NAMALWA (cell line): Measurements from ENCODE around the gene ZNF514.

ENCODE experiments used
- DNase-seq: peaks from one replicate; pipeline ENCODE4 v3.0.0-alpha.2; 2015; ENCODE audit warnings: low spot score

The ZNF514 gene

GRCh38 chr2:95159690-95160449, at the start of gene ZNF514:
Gene ZNF514 (minus strand): TSS chr2:95159848. CDS start chr2:95153253, 6,595 bp downstream.
- peak; percentile 70 for DNase-seq

GRCh38 chr2:95208106-95208505, 48.5 kb upstream of the ZNF514 start:
- no peak for DNase-seq

GRCh38 chr2:95207111-95207961, 47.7 kb upstream of the ZNF514 start, which contains the start of gene ZNF892:
Gene ZNF892 (plus strand): TSS chr2:95207521. CDS start chr2:95207816, 295 bp downstream.
- DNase-seq: peak; percentile 71

- no peak for DNase-seq
Observed at GRCh38 chr2:95206096-95206495, 46.4 kb upstream of the ZNF514 start.

GRCh38 chr2:95204396-95204795, 44.7 kb upstream of the ZNF514 start:
- no peak for DNase-seq

GRCh38 chr2:95203911-95204310, 44.3 kb upstream of the ZNF514 start:
- no peak for DNase-seq

- peak; percentile 11 for DNase-seq
Observed at GRCh38 chr2:95192956-95193355, 33.3 kb upstream of the ZNF514 start.

GRCh38 chr2:95185973-95186372, 26.3 kb upstream of the ZNF514 start:
- no peak for DNase-seq

DNA sequence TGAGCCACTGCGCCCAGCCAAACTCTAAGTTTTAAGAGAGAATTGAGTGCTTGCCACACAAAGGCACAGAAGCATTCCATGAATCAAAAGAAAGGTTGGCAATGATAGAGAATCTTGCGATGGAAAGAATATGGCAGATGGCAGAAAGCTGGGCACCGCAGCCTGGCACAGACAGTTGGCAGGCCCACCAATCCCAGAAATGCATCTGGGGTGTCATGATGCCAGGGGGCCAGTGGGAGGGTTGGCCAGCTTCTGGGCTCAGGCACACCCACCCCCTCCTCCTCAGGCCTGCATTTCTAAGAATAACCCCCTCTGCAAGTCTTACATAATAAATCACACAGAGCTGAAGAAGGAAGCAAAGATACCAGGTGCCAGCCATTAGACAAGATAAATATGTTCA, 25.5 kb upstream of the ZNF514 start:
- no peak for DNase-seq

- no peak for DNase-seq
Observed at GRCh38 chr2:95181774-95182173, 22.1 kb upstream of the ZNF514 start.

DNA sequence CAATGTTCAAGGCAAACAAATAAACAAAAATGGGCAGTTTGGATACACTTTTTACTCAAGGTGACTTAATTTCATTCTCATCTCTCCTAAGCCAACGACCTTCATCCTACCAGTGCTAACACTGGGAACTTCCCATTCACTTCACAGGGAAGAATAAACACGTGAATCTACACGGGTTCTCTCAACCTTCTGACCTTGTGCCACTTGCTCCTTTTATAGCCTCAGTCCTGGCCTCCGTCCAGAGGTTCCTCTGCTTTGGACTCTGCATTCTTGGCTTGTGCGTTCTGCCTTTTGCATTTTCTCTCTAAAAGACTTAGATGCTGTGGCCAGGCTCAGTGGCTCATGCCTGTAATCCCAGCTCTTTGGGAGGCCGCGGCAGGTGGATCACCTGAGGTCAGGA, 19.8 kb upstream of the ZNF514 start:
- DNase-seq: no peak

DNA sequence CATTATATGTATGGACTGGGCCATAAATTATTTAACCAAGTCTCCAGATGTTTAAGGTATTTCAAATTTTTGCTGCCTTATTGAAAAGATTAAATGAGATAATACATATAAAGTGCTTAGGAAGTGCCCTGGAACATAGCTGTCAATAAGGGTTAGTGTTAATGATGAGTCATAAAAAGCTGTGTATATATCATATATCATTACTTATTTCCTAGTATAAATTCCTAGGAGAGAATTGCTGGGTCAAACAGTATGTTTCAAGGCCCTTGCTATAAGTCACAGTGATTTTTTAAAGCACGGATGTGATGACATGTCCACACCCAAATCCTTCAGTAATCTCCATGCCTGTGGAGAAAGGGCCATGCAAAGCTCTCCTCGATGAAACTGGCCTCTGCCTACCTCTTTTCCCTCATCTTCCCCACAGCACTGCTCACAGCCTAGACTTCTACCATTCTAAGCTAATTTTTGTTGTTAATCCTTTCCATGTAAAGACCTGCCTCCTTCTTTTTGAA, 14.4 kb upstream of the ZNF514 start:
- DNase-seq: no peak

GRCh38 chr2:95171902-95172301, 12.3 kb upstream of the ZNF514 start:
- no peak for DNase-seq

DNA sequence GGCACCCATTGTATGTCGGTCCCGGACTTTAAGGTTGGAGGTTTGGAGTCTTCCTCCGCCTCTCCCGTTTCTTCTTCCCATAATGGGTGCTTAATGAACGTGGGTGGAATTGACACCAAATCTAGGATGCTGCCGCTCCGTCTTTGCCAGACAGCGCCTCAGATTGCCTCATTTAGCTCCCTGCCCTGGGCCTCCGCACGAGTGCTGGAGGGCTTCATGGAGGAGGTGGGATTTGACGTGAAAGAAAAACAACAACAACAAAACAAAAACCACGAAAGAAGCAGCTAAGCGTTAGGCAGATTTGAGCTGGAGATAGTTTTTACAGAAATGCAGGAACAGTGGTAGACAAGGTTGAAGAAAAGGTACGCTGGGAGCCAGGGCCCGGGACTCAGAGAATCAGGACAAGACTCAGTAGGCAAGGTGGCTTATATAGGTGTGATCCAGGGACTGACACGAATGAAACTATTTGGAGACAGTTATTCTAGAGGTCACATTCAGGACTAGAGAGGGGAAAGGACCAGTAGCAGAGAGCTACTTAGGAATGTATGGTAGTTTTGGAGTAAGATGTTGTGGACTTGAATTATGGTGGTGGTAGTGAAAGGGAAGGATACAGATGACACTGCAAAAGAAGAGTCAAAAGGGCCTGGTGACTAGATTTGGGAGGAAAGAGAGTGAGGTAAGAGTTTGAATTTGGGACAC, 6.6 kb upstream of the ZNF514 start:
- DNase-seq: no peak

DNA sequence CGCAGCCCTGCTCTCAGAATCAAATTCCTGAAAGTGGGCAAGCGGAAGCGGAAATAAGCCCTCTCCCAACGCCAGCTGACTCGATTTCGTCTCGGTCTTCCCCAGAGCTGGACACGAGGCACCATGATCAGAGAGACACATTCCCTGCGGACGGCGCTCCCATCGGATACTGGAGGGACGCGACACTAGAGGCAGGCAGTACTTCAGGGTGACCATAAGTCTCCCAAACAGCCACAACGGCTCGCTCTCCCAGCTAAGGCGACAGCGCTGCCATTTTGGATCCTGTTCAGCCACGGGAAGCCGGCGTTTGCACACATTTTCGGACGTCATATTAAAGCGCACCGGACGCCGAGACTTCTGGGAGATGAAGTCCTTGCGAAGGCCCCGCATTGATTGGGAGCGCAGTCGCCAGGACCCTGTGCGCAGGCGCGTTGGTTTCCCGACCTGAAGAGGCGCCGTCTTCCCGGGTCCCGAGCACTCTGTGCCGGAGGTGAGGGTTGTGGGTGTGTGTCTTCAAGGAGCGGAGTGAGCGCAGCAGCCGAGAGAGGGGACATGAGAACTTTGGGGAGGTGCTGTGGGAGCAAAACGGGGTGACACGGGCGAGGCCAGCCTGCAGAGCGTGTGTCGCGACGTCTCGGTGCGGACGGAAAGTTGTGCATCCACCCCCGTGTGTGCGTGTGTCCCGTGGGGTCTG, 5.9 kb upstream of the ZNF514 start, which contains the start of gene ZNF2:
Gene ZNF2, plus strand, starts transcription at position 439 of the 694 bp plus-strand sequence. CDS start 10,418 bp downstream, outside the sequence.
- DNase-seq: peak; percentile 98

DNA sequence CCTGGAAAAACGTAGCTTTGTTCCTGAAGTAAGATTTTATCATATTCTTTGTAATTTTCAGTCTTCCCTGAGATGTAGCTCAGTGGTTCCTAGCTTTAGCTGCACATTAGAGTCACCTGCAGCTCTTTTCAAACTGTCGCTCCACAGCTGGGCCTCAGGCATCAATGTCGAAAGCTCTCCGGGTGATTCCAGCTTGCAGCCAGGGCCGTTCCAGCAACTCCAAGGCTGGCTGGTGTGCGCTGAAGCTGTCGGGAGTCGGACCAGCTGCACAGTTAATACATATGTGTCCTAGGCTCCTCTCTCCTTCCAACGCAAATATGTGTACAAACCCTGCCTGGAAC, 5.4 kb upstream of the ZNF514 start:
- no peak for DNase-seq

DNA sequence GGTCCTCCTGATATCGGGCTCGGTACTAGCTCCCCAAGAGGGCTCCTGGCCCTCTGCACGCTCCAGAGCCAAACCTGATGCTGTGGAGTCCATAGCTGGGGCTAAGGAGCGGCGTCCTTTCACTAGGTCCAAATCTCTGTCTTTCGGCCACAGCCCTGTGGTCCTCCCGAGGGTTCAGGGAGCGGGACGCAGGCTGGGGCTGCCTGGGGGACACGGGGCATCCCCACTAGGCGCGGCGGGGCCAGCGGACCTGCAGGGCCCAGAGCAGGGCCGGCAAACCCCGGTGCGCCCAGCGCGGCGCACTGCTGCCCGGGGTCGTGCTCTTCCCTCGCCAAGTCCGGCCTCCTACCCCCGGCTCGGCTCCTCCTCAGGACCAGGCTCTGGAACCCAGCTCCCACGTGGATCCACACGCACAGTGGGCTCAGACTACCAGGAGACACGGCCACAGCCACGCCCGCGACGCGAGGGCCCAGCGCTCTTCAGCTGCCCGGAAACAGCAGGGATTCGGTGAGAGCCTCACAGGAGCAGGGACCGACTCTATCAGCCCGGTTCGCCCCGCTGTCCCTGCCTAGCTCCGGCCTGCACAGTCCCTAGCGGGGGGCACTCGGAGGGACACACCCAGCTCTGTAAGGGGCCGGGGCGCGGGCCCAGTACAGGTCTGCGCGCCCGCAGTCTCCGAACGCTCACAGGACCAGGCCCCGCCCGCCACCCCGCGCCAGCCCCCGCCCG, 593 bp downstream of the ZNF514 start:
- DNase-seq: peak; percentile 7

DNA sequence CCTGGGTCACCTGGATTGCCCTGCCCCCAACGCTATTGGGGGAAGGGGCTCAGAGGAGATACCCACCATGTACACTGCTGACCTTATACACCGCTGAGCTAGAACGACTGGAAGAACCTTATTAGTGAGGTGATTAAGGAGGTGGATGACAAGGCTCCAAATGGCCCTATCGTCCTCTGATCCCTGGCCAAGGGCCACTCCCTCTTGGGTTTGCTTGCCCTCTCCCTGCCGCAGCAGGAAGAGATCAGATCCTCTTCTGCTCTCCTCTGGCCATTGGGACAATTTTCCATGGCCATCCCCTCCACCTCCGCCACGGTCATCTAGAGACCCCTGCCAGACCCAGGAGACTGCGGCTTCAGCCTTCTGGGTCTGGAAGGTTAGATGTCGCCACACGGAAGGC, 1.2 kb downstream of the ZNF514 start:
- no peak for DNase-seq

DNA sequence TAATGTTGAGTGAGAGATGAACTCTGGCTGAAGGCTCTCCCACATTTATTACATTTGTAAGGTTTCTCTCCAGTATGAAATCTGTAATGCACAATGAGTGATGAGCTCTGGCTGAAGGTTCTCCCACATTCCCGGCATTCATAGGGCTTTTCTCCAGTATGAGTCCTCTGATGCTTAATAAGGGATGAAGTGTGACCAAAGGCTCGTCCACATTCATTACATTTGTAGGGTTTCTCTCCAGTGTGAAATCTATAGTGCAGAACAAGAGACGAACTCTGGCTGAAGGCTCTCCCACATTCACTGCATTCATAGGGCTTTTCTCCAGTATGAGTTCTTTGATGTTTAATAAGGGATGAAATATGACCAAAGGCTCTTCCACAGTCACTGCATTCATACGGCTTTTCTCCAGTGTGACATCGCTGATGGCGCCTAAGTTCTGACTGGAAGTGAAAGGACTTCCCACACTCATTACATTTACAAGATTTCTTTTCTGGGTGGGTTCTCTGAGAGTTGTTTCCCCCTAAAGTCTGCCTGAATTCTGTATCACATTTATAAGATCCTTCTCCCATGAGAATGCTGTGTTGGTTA, 10.2 kb downstream of the ZNF514 start:
- no peak for DNase-seq

GRCh38 chr2:95143838-95144237, 15.8 kb downstream of the ZNF514 start:
- no peak for DNase-seq

DNA sequence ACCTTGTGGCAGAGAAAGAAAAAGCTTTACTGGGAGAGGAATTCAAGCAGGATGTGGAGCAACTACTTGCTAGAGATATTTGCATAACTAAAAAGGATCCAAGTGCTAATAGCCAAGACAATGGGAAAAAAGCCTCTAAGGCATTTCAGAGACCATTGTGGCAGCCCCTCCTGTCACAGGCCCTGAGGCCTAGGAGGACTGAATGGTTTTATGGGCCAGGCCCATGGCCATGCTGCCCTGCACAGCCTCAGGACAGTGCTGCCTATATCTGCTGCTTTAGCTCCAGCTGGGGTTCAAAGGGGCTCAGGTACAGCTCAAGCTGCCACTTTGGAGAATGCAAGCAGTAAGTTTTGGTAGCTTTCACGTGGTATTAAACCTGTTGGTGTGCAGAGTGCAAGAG, 20.9 kb downstream of the ZNF514 start:
- DNase-seq: no peak
